Astrocyte of the spinal cord (primary cell): ENCODE measurements around the gene MYLK4.

Source experiments
- DNase-seq: peaks from one replicate; pipeline ENCODE4 v3.0.0; 2011; ENCODE audit warnings: low read depth, low spot score
- H3K4me3 ChIP-seq: 2 replicates; pipeline ENCODE4 v1.5.1; 2011; ENCODE audit warnings: low read depth, mild to moderate bottlenecking, low read length, moderate library complexity
- CTCF ChIP-seq: IDR thresholded peaks from 2 replicates; pipeline ENCODE4 v1.5.1; 2012; ENCODE audit warnings: low read depth, mild to moderate bottlenecking, low read length, inconsistent platforms
- in situ Hi-C: cut with HindIII; loops from 2 replicates; pipeline ENCODE4 v1.10.0; 2017; ENCODE audit warnings: low sequenced_read_pairs

The MYLK4 gene

GRCh38 chr6:2786269-2786668 lies 35.5 kb upstream of the MYLK4 start:
- in situ Hi-C loops: no loop called here
- no peak for TF ChIP-seq CTCF
- H3K4me3 ChIP-seq: no peak overlapping the region
- DNase-seq: no peak

GRCh38 chr6:2784930-2785329 lies 34.2 kb upstream of the MYLK4 start:
- TF ChIP-seq CTCF: no peak
- no peak overlapping the region for H3K4me3 ChIP-seq
- no peak for DNase-seq
- in situ Hi-C loops: no loop called here

- no peak for DNase-seq
- H3K4me3 ChIP-seq: no peak overlapping the region
- in situ Hi-C loops: no loop called here
- TF ChIP-seq CTCF: no peak
These were observed 33.3 kb upstream of the MYLK4 start for GRCh38 chr6:2784061-2784460.

- peak; percentile 11 for DNase-seq
- in situ Hi-C loops: no loop called here
- TF ChIP-seq CTCF: no peak
- H3K4me3 ChIP-seq: no peak overlapping the region
These were observed 32.7 kb upstream of the MYLK4 start for GRCh38 chr6:2783188-2783963.

GRCh38 chr6:2782825-2783187 lies 32.1 kb upstream of the MYLK4 start:
- no peak for TF ChIP-seq CTCF
- H3K4me3 ChIP-seq: no peak overlapping the region
- no peak for DNase-seq
- in situ Hi-C loops: no loop called here

GRCh38 chr6:2782356-2782708 lies 31.6 kb upstream of the MYLK4 start:
- DNase-seq: no peak
- no peak for TF ChIP-seq CTCF
- in situ Hi-C loops: no loop called here
- H3K4me3 ChIP-seq: no peak overlapping the region
